Posterior vena cava (tissue), 2 donors: ENCODE data around the gene ROR1. TPM values are rescaled to one million over a fixed set of nuclear protein-coding genes. Genes with fewer than 3 reads are reported as not detected.

Experiments
- DNase-seq: peaks from one replicate; pipeline ENCODE4 v3.0.0-alpha.2; 2020; ENCODE audit warnings: low spot score
- intact Hi-C, 2 donors: fragments of 100-400 bp; cut with DNase I; formaldehyde crosslinking; loops; one replicate each; pipeline versions ENCODE4 v1.14.1 to v1.14.2; 2022 to 2023
- total RNA-seq, 2 donors: library from RNA; stranded (reverse); fragmentation: NEBNext Ultra II Directional; extraction: Animal tissue kit (Norgen Biotek cat#: 25700); gene quantifications; one replicate each; pipeline ENCODE4 v1.2.1, GENCODE V29; 2021
- donor health status: DM: yes; HTN: yes; CAD: no.
- donor health status: DM: yes; HTN: yes; CAD: no.

The ROR1 gene
- total RNA-seq, 2 donors from 2014 or later, result 19.3 to 25.8 TPM

- no peak for DNase-seq
- intact Hi-C loops, result no loop called here
Observed at GRCh38 chr1:63835128-63835527, 61.3 kb downstream of the ROR1 start.

GRCh38 chr1:63836374-63836773 lies 62.6 kb downstream of the ROR1 start:
- DNase-seq, result no peak
- intact Hi-C loops, result no loop called here

- intact Hi-C loops, result no loop called here
- DNase-seq, result no peak
Observed at GRCh38 chr1:63836830-63837229, 63.0 kb downstream of the ROR1 start.

- intact Hi-C loops, result no loop called here
- DNase-seq, result no peak
Observed at GRCh38 chr1:63843010-63843409, 69.2 kb downstream of the ROR1 start.

GRCh38 chr1:63843884-63844283 lies 70.1 kb downstream of the ROR1 start:
- intact Hi-C loops, result no loop called here
- no peak for DNase-seq

- DNase-seq, result no peak
Observed at GRCh38 chr1:63845346-63845745, 71.5 kb downstream of the ROR1 start.

GRCh38 chr1:63847308-63847910 lies 73.6 kb downstream of the ROR1 start:
- intact Hi-C loops, result no loop called here

More at GRCh38 chr1:63845346-63845745, 71.5 kb downstream of the ROR1 start:
- intact Hi-C loops, result no loop called here

GRCh38 chr1:63848733-63849132 lies 74.9 kb downstream of the ROR1 start:
- no peak for DNase-seq
- intact Hi-C loops, result no loop called here

More at GRCh38 chr1:63847308-63847910, 73.6 kb downstream of the ROR1 start:
- no peak for DNase-seq

GRCh38 chr1:63849149-63849548 lies 75.3 kb downstream of the ROR1 start:
- no peak for DNase-seq
- intact Hi-C loops, result no loop called here

- DNase-seq, result no peak
- intact Hi-C loops, result no loop called here
Observed at GRCh38 chr1:63854091-63854490, 80.3 kb downstream of the ROR1 start.

GRCh38 chr1:63855942-63856341 lies 82.1 kb downstream of the ROR1 start:
- intact Hi-C loops, result no loop called here
- no peak for DNase-seq

- intact Hi-C loops, result no loop called here
- DNase-seq, result no peak
Observed at GRCh38 chr1:63856924-63857323, 83.1 kb downstream of the ROR1 start.

GRCh38 chr1:63857478-63857877 lies 83.7 kb downstream of the ROR1 start:
- intact Hi-C loops, result no loop called here
- DNase-seq, result no peak

- intact Hi-C loops, result no loop called here
- no peak for DNase-seq
Observed at GRCh38 chr1:63858153-63858552, 84.3 kb downstream of the ROR1 start.

GRCh38 chr1:63859480-63860275 lies 85.9 kb downstream of the ROR1 start:
- intact Hi-C loops, result no loop called here
- DNase-seq, result no peak

GRCh38 chr1:63861052-63861691 lies 87.4 kb downstream of the ROR1 start:
- DNase-seq, result no peak
- intact Hi-C loops, result no loop called here

- DNase-seq, result no peak
- intact Hi-C loops, result no loop called here
Observed at GRCh38 chr1:63863145-63863544, 89.3 kb downstream of the ROR1 start.

GRCh38 chr1:63864224-63864641 lies 90.4 kb downstream of the ROR1 start:
- intact Hi-C loops, result no loop called here
- no peak for DNase-seq

- intact Hi-C loops, result no loop called here
- no peak for DNase-seq
Observed at GRCh38 chr1:63865561-63865960, 91.7 kb downstream of the ROR1 start.

- intact Hi-C loops, result no loop called here
- DNase-seq, result no peak
Observed at GRCh38 chr1:63866084-63866483, 92.3 kb downstream of the ROR1 start.
